Measurements from ENCODE around the gene TNNC1.

GRCh38 chr3:52481819-52482521 is 28.1 kb upstream of the TNNC1 start:
- TF ChIP-seq CTCF (conservative IDR thresholded peaks at IDR 0.05; ENCODE audit: low read length) (peak; percentile 71), EZH2phosphoT487 (IDR thresholded peaks at IDR 0.05; ENCODE audit: borderline replicate concordance, low read depth, low read length) (no peak)
